GDM1 (cell line): Measurements from ENCODE around the gene BAD.
A peak's percentile ranks its signal among the peaks of the same experiment; 100 is the strongest.
"Not testable (repeated sequence)": the region's sequence is repeated elsewhere in the genome, so short reads cannot be mapped to it uniquely, and the experiment has no call there.

ENCODE experiments used
- DNase-seq: peaks from one replicate; lab custom pipeline; 2025; lab: John Stamatoyannopoulos, UW

The BAD gene

DNA sequence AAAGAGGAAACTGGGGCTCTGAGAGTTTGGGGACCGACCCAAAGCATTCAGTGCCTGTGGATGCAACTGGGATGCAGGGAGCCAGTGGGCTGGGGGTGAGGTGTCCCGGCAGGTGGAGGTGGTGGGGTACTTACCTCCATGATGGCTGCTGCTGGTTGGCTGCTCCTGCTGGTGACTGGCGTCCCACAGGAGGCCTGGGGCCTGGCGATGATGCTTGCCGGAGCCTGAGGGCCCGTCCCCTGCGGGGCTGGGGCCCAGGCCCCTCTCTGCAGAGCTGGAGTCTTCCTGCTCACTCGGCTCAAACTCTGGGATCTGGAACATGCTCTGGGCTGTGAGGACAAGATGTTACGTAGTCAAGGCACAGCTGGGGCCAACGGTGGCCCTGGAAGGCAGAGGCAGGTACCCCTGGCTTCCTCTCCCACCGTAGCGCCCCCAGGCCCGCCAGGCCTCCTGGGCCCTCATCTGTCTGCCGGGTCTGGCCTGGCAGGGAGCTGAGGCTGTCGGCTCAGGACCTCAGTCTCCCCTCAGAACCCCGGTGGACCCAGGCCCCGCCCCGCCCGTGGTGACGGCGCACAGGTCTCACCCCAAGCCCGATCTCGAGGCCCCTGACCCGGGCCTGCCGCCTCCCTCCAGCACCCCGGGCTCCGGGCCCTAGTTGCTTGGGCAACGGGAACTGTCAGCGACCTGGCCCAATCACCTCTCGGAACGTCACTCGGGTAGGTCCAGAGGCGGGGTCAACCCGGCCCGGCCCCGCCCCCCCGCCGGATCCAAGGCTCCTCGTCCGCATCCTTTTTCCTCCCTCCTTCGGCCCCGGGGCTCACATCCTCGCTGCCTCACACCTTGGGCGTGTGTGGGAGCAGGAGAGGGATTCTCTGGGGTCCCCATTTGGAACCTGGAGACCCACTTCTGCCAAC is at the start of gene BAD:
BAD (minus strand) TSS at position 618 of the 914 bp plus-strand sequence; CDS start at position 321, 297 bp downstream.
- peak; percentile 84 for DNase-seq

DNA sequence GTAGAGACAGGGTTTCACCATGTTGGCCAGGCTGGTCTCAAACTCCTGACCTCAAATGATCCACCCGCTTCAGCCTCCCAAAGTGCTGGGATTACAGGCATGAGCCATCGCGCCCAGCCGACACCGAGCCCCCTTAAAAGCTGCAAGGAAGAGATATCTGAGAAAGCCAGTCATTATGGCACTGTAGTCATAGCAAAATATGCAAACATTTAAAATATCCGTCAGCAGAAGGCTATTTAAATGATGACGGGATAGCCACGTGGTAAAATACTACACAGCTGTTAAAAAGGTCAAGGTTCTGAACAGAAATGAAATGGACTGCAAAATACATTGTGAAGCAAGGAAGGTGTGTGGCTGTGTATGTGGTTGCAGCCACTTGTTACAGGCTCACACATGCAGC is 49.1 kb upstream of the BAD start:
- no peak for DNase-seq

DNA sequence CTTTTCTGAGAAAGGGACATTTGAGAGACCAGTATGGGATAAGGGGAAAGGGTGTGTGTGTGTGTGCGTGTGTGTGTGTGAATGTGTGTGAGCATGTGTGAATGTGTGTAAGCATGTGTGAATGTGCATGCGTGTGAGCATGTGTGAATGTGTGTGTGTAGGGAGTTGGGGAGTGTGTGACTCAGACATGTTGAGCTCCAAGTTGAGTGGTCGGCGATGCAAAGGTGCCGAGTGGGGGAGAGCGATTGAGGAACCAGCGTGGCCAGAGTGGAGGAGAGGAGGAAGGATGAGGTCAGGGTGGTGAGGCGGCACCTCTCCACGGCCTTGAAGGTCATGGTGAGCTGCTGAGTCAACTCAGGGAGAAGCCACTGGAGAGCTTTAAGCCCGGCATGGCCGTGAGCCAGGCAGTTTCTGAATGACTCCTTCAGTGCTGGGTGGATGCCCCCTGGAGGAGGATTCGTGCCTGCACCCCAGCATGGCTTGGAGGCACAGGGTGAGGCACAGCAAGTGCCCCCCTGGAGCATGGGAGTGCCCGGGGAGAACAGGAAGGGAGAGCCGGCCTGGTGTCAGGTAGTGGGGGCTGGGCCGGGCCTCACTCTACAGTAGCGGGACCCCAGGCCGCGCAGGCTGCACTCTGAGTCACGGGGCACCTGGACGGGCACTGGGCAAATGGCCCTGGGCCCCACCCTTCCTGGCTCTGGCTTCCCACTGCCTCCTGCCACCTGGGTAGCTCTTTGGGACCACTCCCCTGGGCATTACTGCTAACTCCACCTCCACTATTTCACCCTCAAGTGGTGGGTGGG is 47.3 kb upstream of the BAD start:
- peak; percentile 93 for DNase-seq

DNA sequence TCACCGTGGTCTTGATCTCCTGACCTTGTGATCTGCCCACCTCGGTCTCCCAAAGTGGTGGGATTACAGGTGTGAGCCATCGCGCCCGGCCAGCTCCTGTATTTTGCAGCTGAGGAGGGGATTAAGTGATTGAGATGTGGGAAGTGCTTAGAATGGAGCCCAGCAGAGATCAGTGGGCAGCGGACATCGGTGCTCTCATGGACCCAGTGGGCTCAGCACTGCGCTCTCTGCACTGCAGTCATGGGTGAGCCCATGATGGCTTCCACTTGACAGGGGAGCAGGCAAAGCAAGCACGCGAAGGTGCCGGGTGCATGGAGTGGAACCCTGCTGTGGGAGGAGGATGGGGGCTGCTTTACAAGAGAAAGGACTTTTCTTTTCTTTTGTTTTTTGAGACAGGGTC is 46.4 kb upstream of the BAD start:
- no peak for DNase-seq

DNA sequence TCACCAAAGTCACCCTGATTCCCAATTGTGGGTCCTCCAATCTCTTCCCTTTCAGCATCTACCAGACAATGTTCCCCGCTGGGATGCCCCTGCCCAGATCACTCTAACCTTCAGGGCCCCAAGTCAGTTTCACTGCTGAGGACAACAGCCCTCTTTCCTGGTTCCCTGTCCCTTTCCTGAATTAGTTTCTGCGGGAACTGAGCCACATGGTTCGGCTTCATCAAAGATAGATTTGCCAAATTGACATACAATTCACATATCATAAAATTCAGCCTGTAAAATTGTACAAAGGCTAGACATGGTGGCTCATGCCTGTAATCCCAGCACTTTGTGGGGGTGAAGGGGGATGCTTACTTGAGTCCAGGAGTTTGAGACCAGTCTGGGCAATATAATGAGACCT is 43.5 kb upstream of the BAD start:
- no peak for DNase-seq

DNA sequence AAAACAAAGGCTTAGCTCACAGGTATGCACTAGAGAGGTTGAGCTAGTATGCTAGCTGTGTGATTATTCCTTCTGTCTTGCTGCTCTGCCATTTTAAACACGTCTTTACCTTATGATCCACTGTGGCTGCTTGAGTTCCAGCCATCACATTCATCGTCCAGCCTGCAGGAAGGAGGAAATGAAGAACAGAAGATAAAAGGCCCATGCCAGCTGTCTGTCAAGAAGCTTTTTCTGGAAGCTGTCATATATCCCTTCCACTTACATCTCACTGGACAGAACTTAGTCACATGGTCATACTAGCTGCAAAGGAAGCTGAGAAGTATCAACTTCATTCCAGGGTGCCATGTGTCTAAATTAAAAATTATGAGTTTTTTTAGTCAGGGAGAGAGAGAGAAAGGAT is 42.9 kb upstream of the BAD start:
- DNase-seq = no peak

DNA sequence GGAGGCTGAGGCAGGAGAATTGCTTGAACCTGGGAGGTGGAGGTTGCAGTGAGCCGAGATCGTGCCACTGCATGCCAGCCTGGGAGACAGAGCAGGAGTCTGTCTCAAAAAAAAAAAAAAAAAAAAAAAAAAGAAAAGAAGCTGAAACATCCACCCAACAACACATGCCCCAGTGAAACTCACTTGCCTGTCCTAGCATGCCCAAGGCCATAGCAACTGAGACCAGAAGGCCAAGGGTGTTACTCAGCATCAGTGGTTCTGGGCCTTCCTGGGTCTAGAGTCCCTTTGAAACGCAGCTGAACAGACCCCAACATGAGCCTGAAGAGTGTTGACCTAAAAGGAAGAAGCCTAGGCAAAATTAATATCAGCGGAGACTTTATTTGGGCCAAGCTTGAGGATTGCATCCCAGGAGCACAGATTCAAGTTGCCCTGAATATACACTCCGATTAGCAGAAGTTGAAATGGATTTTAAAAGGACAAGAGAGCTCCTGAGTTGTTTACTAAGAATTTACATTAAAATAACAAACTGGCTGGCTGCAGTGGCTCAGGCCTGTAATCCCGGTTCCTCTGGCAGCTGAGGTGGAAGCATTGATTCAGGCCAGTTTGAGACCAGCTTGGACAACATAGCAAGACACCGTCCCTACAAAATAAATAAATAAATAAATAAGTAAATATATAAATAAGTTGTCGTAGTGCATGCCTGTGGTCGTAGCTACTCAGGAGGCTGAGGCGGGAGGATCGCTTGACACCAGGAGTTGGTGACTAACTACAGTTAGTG is 40.4 kb upstream of the BAD start:
- no peak for DNase-seq

DNA sequence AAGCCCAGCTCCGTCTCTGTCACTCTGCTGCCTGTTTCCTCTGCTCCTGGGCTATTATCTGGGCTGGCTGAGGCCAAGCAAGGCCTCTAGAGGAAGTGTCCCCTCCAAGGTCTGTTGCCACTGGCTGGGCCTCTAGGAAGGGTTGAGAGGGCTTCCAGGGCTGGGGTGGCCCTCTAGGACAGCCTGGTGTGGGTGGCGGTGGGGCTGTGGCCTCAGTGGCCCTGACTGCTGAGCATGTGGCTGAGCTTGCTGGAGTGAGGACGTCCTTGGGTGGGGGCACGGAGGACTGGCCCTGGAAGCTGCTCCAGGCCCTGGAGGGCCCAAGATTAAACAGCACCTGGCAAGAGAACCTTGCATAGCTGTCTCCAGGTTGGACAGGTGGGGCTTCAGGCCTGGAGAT is 39.5 kb upstream of the BAD start:
- not testable (repeated sequence) for DNase-seq

DNA sequence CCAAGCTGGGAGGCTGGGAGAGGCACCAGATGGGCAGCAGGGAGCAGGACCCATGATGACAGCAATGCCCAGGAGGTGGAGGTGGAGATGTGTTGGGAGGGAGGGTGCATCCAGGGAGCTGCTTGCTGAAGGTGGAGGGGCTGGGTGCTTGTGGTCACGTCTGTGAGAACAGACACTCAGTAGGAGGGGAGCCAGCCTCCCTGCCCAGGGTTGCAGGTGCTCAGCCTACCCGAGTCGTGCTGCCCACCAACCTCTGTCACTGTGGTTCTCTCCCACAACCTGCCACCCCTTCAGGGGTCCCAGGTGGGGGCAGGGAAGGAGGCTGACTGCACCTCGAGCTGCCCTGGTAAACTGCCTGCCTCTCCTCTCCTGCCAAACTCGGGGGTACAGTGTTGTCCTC is 38.9 kb upstream of the BAD start:
- no peak for DNase-seq

DNA sequence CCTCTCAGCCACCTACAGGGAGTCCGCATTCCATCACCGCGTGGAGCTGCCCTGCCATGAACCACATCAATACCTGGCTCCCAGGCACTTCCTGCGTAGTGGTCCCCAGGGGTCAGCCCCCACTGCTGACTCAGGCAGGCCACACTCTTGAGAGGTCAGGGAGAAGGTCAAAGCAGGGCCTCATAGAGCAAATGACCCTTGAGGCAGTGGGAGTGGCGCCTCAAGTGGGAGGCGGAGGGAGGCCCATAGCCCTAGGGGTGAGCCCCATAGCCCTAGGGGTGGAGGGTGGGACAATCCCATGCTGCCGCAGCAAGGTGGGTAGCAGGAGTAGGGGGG is 38.4 kb upstream of the BAD start:
- no peak for DNase-seq

DNA sequence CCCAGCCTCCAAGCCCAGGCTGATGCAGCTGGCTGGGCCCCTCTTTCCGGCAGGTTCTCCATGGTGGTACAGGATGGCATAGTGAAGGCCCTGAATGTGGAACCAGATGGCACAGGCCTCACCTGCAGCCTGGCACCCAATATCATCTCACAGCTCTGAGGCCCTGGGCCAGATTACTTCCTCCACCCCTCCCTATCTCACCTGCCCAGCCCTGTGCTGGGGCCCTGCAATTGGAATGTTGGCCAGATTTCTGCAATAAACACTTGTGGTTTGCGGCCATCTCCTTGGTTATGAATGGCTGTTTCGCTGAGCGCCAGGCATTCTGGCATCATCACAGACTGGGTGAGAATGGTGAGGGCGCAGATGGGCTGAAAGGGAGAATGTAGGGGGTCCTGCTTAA is 37.1 kb upstream of the BAD start:
- DNase-seq = no peak

DNA sequence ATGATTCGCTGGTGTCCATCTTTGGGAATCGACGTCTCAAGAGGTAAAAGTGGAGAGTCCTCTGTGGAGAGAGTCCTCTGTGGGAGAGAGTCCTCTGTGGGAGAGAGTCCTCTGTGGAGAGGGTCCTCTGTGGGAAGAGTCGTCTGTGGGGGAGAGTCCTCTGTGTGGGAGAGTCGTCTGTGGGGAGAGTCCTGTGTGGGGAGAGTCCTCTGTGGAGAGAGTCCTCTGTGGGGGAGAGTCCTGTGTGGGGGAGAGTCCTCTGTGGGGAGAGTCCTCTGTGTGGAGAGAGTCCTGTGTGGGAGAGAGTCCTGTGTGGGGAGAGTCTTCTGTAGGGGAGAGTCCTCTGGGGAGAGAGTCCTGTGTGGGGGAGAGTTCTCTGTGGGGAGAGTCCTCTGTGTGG is 36.6 kb upstream of the BAD start:
- DNase-seq = no peak

DNA sequence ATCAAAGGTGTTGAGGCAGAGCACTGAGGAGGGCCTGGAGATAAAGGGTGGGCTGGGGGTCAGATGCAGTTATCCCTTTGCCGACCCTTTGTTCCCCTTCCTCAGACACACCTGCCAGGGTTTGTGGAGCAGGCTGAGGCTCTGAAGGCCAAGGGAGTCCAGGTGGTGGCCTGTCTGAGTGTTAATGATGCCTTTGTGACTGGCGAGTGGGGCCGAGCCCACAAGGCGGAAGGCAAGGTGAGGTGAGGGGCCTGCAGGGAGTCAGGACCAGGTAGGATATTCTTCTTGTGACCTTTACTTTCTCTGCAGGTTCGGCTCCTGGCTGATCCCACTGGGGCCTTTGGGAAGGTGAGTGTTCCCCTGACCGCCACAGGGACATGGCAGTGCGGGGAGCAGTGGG is 36.1 kb upstream of the BAD start:
- DNase-seq = no peak

DNA sequence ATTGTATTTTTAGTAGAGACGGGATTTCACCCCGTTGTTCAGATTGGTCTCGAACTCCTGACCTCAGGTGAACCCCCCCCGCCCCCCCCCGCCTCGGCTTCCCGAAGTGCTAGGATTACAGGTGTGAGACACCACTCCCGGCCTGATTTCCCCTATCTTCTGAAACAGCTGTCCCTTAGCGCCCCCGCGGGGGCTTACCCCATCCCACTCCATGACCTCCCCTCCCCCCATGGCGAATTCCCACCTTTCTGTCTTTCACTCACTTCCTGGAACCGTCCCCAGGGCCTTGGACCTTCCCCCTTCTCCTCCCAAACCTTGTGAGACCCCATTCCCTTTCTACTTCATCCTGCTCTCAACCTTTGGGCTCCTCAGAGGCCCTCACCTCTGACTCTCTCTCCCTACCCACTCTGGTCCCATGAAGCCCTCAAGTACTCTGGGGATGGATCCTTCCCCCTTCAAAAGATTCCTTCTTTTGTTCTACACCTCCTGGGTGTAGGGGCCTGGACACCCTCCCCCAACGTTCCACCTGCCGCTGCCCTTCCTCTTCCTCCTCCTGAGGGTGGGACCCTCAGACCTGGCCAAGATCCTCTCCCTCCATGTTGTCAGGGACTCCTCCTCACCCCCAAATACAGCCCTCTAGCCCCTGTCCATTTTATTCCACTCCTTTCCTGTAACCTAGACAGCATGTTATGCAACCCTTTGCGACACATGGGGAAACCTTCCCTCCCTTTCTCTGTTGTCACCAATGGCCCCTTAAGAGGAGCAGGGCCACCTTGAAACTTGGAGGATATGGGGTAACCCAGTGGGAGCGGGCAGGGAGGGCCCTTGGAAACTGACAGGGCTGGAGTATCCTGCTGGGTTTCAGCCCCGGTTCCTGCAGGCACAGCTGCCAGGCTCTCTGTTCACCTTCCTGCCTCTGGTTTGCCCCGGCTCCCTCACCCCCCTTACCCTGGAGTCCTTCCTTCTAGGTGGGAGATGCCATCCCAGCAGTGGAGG is 34.6 kb upstream of the BAD start:
- no peak for DNase-seq

DNA sequence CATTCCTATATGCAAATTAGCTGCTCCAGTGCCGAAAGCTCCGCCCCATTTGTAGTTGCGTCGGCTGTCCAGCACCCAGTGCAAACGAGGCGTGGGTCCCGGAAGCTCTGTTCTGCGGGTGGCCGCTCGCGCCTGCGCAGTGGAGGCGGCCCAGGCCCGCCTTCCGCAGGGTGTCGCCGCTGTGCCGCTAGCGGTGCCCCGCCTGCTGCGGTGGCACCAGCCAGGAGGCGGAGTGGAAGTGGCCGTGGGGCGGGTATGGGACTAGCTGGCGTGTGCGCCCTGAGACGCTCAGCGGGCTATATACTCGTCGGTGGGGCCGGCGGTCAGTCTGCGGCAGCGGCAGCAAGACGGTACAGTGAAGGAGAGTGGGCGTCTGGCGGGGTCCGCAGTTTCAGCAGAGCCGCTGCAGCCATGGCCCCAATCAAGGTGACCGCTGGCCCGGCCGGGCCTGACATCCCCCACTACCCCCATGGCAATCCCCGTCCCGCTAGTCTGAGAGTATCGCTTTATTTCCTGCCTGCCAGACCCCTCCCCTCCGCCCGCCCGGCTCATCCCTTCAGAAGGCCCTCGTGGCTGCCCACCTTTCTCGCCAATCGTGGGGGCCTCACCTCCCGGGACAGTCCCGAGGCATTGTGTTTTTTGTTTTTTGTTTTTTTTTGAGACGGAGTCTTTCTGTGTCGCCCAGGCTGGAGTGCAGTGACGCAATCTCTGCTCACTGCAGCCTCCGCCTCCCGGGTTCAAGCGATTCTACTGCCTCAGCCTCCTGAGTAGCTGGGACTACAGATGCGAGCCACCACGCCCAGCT is 33.7 kb upstream of the BAD start, which contains the start of gene PRDX5:
PRDX5 (plus strand) TSS at position 161 of the 805 bp plus-strand sequence; CDS start at position 256, 95 bp downstream.
- DNase-seq = peak; percentile 98

DNA sequence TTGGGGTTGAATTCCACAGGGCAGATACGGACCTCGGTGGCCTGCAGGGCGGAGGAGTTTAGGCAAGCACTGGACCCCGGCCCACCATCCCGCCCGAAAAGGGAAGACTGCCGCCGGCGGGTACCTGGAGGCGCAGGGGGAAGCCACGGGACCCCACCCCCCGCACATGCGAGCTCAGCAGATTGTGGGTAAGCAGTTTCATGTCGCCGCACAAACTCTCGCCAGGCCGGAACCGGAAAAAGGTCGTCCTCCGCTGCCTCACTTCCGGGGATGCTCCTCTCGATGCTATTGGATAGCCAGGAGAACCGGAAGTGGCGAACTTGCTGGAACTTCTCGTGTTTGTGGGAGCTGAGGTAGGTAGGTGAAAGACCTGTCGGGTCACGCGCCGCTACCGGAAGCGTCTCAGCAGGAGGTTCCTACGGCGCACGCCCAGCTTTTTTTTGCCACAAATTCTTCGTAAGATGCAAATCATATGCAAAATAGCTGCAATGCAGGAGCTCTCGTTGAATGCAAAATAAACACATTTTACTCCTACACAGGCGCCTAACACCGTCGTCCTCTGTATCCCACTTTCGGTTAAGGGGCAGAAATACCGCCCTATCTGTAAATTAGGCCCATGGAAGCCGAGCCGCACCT is 33.0 kb upstream of the BAD start, which contains the start of gene TRMT112:
TRMT112 (minus strand) TSS at position 235 of the 636 bp plus-strand sequence; CDS start at position 202, 33 bp downstream.
- peak; percentile 95 for DNase-seq

DNA sequence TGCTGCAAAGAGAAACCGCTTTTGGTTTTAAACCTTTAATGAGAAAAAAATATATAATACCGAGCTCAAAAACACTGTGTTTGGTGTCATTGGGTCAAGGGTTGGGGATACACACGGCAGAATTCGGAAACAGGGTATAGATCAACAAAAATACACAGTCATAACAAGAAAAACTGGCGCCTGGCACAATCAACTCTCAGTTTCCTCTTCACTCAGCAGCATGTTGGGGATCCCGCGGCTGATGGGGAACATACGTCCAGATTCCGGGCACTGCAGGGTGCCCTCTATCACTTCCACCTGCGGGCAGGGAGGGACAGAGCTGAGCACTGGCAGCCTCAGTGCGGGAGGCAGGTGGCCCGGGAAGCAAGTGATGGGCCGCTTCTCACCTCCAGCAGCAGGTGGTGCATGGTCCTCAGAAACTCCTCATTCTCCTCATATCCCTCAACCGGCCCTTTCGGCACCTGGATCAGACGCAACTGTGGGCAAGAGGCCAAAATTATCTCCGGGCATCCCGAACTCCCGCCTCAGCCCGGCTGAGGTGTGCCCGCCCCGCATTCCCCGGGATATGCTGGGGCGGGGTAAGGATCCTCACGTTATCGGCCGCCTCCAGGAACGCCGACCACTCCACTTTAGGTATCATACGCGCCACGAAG is 32.3 kb upstream of the BAD start:
- no peak for DNase-seq

DNA sequence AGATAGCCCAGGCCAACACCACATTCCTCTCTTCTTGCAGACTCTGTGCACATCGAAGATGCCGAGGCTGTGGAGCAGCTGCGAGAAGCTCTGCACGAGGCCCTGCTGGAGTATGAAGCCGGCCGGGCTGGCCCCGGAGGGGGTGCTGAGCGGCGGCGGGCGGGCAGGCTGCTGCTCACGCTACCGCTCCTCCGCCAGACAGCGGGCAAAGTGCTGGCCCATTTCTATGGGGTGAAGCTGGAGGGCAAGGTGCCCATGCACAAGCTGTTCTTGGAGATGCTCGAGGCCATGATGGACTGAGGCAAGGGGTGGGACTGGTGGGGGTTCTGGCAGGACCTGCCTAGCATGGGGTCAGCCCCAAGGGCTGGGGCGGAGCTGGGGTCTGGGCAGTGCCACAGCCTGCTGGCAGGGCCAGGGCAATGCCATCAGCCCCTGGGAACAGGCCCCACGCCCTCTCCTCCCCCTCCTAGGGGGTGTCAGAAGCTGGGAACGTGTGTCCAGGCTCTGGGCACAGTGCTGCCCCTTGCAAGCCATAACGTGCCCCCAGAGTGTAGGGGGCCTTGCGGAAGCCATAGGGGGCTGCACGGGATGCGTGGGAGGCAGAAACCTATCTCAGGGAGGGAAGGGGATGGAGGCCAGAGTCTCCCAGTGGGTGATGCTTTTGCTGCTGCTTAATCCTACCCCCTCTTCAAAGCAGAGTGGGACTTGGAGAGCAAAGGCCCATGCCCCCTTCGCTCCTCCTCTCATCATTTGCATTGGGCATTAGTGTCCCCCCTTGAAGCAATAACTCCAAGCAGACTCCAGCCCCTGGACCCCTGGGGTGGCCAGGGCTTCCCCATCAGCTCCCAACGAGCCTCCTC is 31.4 kb upstream of the BAD start:
- not testable (repeated sequence) for DNase-seq
